ENCODE results near the gene CNMD. TPM values are rescaled to one million over a fixed set of nuclear protein-coding genes. Genes with fewer than 3 reads are reported as not detected.

Gene CNMD
- polyA plus RNA-seq, 1 of the 3 experiments (the other 2 are of a cell fraction) = not detected

DNA sequence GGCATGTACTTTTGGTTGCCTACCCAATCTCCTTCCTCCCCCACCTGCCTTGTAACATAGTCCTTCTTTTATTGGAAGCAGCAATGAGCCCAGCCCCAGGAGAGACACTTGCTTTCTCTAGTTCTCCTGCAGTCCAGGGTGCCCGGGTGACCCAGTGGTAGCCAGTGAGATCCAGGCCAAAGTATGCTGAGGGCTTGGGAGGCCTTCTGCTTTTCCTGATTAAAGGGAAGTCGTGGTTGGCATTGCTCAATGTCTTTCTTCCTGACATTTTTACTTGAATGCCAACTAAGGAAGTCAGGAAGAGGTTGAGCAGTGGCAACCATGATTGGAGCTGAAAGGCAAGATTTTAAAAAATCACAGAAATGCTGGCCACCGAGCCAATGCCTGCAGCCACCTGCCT is 25.7 kb downstream of the CNMD start:
- no peaks in the 10 kb centered on the region for H3K79me2 ChIP-seq (ENCODE audit: insufficient read depth)
- no peaks in the 10 kb centered on the region for H4K20me1 ChIP-seq (ENCODE audit: insufficient read depth)
- H2AFZ ChIP-seq (ENCODE audit: low read depth) = no peak overlapping the region
- no peak overlapping the region for H3K9ac ChIP-seq
- POLR2A ChIA-PET = no interaction called here
- DNase-seq = no peak
- no peaks in the 10 kb centered on the region for H3F3A ChIP-seq (replicated peaks; ENCODE audit: insufficient read depth)
- no peak overlapping the region for H3K4me3 ChIP-seq (ENCODE audit: low read depth in 2 of 2, low read length in 1 of 2)
- 70% methylated on average over 3 of the region's 3 CpGs for WGBS (ENCODE audit: low lambda C conversion rate)
- H3K27ac ChIP-seq (ENCODE audit: low read depth in 2 of 2, low read length in 1 of 2) = no peak overlapping the region
- no peak overlapping the region for H3K4me2 ChIP-seq
- CTCF ChIA-PET = interaction anchor here (1.0 to 1.8 kb wide), 3 partner anchors 62 to 438 kb away, joined by 3 to 5 read pairs (median 3); partner anchors contain the start of gene SUGT1
- peaks cover 0 to 5% of the 10 kb centered on the region in 2 experiments; a peak in 1 of 4 replicates for H3K4me1 ChIP-seq (ENCODE audit: control insufficient read depth in 1 of 2, insufficient read depth in 2 of 2, low read depth in 1 of 2, low read length in 1 of 2)
- H3K36me3 ChIP-seq (replicated peaks in 1 of 2; ENCODE audit: control insufficient read depth in 1 of 2, insufficient read depth in 2 of 2, low read length in 1 of 2) = no peaks in the 10 kb centered on the region
- no peaks in the 10 kb centered on the region for H3K9me2 ChIP-seq
- H3K9me3 ChIP-seq = no peaks in the 10 kb centered on the region
- H3K27me3 ChIP-seq (ENCODE audit: insufficient read depth) = no peaks in the 10 kb centered on the region
- TF ChIP-seq POLR2AphosphoS5 (IDR thresholded peaks at IDR 0.05; ENCODE audit: low read depth, low read length) (no peak), GABPA (IDR thresholded peaks at IDR 0.05; ENCODE audit: low read depth) (no peak), RAD21 (IDR thresholded peaks at IDR 0.05; ENCODE audit: low read length) (no peak), TEAD4 (IDR thresholded peaks at IDR 0.05; ENCODE audit: borderline replicate concordance, insufficient read depth) (no peak), GATA2 (CRISPR knock-in tag; IDR thresholded peaks at IDR 0.05) (no peak), FOXJ3 (CRISPR knock-in tag; IDR thresholded peaks at IDR 0.05) (no peak)
- TF ChIP-seq, protein P1, sequence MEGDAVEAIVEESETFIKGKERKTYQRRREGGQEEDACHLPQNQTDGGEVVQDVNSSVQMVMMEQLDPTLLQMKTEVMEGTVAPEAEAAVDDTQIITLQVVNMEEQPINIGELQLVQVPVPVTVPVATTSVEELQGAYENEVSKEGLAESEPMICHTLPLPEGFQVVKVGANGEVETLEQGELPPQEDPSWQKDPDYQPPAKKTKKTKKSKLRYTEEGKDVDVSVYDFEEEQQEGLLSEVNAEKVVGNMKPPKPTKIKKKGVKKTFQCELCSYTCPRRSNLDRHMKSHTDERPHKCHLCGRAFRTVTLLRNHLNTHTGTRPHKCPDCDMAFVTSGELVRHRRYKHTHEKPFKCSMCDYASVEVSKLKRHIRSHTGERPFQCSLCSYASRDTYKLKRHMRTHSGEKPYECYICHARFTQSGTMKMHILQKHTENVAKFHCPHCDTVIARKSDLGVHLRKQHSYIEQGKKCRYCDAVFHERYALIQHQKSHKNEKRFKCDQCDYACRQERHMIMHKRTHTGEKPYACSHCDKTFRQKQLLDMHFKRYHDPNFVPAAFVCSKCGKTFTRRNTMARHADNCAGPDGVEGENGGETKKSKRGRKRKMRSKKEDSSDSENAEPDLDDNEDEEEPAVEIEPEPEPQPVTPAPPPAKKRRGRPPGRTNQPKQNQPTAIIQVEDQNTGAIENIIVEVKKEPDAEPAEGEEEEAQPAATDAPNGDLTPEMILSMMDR (IDR thresholded peaks at IDR 0.05) = no peak

- H3K4me3 ChIP-seq (ENCODE audit: low read depth in 2 of 2, low read length in 1 of 2) = no peak overlapping the region
- WGBS (ENCODE audit: low lambda C conversion rate) = 74% methylated on average over 3 of the region's 3 CpGs
- no peaks in the 10 kb centered on the region for H3K27me3 ChIP-seq (ENCODE audit: insufficient read depth)
- no peaks in the 10 kb centered on the region for H3F3A ChIP-seq (replicated peaks; ENCODE audit: insufficient read depth)
- no peaks in the 10 kb centered on the region for H4K20me1 ChIP-seq (ENCODE audit: insufficient read depth)
- no peak overlapping the region for H3K27ac ChIP-seq (ENCODE audit: low read depth in 2 of 2, low read length in 1 of 2)
- no peak overlapping the region for H3K9ac ChIP-seq
- H3K9me3 ChIP-seq = no peaks in the 10 kb centered on the region
- no peaks in the 10 kb centered on the region for H3K9me2 ChIP-seq
- ChIA-PET POLR2A (no interaction called here), CTCF (interaction anchor here (0.9 to 3.4 kb wide), 5 partner anchors 48 to 440 kb away, joined by 3 to 16 read pairs (median 5); partner anchors contain the start of gene SUGT1)
- peaks cover 0 to 5% of the 10 kb centered on the region in 2 experiments; a peak in 1 of 4 replicates for H3K4me1 ChIP-seq (ENCODE audit: control insufficient read depth in 1 of 2, insufficient read depth in 2 of 2, low read depth in 1 of 2, low read length in 1 of 2)
- no peak overlapping the region for H2AFZ ChIP-seq (ENCODE audit: low read depth)
- DNase-seq = no peak
- H3K36me3 ChIP-seq (replicated peaks in 1 of 2; ENCODE audit: control insufficient read depth in 1 of 2, insufficient read depth in 2 of 2, low read length in 1 of 2) = no peaks in the 10 kb centered on the region
- no peaks in the 10 kb centered on the region for H3K79me2 ChIP-seq (ENCODE audit: insufficient read depth)
- no peak overlapping the region for H3K4me2 ChIP-seq
- no peak for TF ChIP-seq TAF1 (IDR thresholded peaks at IDR 0.05; ENCODE audit: borderline replicate concordance, low read depth, low read length)
- no peak for TF ChIP-seq PBX3 (IDR thresholded peaks at IDR 0.05)
These were observed 27.2 kb downstream of the CNMD start for GRCh38 chr13:52712385-52712784.
